Body of pancreas (tissue), 4 donors: ENCODE results near the gene SLC12A4. TPM values are rescaled to one million over a fixed set of nuclear protein-coding genes. Genes with fewer than 3 reads are reported as not detected.
"Not testable (repeated sequence)": the region's sequence is repeated elsewhere in the genome, so short reads cannot be mapped to it uniquely, and the experiment has no call there.

ENCODE experiments used
- ATAC-seq: fragments of 150-250 bp; one replicate; pipeline ENCODE4 v1.9.1; 2016
- DNase-seq, 4 donors: peaks; one replicate each; pipeline ENCODE4 v3.0.0-alpha.2; 2019
- H3K27ac ChIP-seq, 4 donors: fragments of 200-600 bp; sonication (generic); 1 replicate in 3 of 4; 2 replicates in 1 of 4; pipeline versions ENCODE4 v1.5.1 to v1.6.1; 2016 to 2019; ENCODE audit warnings: mild to moderate bottlenecking in 1 of 4, mixed read lengths in 1 of 4, moderate library complexity in 1 of 4
- H3K27me3 ChIP-seq, 2 donors: fragments of 200-600 bp; sonication (generic); one replicate each; pipeline ENCODE4 v1.6.0; 2016; ENCODE audit warnings: mild to moderate bottlenecking in 1 of 2
- H3K36me3 ChIP-seq, 2 donors: fragments of 200-600 bp; sonication (generic); replicated peaks in 1 of 2; 2 replicates each; pipeline ENCODE4 v1.5.1; 2016; ENCODE audit warnings: low read depth in 2 of 2; ENCODE audit not compliant: insufficient read depth in 1 of 2
- H3K4me1 ChIP-seq: fragments of 200-600 bp; sonication (generic); one replicate; pipeline ENCODE4 v1.6.0; 2016
- H3K4me3 ChIP-seq, 2 donors: fragments of 200-600 bp; sonication (generic); 1 replicate in 1 of 2; 2 replicates in 1 of 2; pipeline ENCODE4 v1.5.1; 2016 to 2019
- H3K9me3 ChIP-seq, 3 donors: fragments of 200-600 bp; sonication (generic); 1 replicate in 2 of 3; 2 replicates in 1 of 3; pipeline ENCODE4 v1.5.1; 2016
- CTCF ChIP-seq, 7 experiments: fragments of 450-650 bp in 4 of 7; fragments of 200-600 bp in 3 of 7; sonication (generic) in 3 of 7; IDR thresholded peaks; one replicate each; pipeline ENCODE4 v1.5.1; 2016 to 2019; ENCODE audit warnings: antibody characterized with exemption in 7 of 7
- POLR2A ChIP-seq, 3 donors: fragments of 450-650 bp; IDR thresholded peaks; one replicate each; pipeline ENCODE4 v1.6.1; 2016; ENCODE audit warnings: antibody characterized with exemption in 3 of 3, mild to moderate bottlenecking in 2 of 3
- WGBS, 2 donors: methylation state at CpG; one replicate each; pipeline ENCODE4 v1.1.5; 2017; 5-methylcytosine and 5-hydroxymethylcytosine counted together
- intact Hi-C: fragments of 100-400 bp; cut with DNase I; formaldehyde crosslinking; loops from one replicate; pipeline ENCODE4 v1.15.1; 2023
- total RNA-seq, 2 donors: library from RNA; depleted of rRNA; stranded (reverse); fragments of >200 nt; gene quantifications; one replicate each; pipeline ENCODE4 v1.1.0, GENCODE V29; 2016

Gene SLC12A4
- 10 to 100 TPM; 23.3 to 61.3 TPM for total RNA-seq

GRCh38 chr16:67968400-67969253 is at the start of gene SLC12A4:
TSS of gene SLC12A4 (minus strand) at chr16:67968637. CDS start at chr16:67968553, 84 bp downstream.
- Histone ChIP-seq H3K36me3 (no peaks in the 10 kb centered on the region), H3K27ac (peak within 1 kb of the TSS; percentile 80 to 89 (median 87)), H3K4me1 (peaks cover 35% of the 10 kb centered on the region), H3K27me3 (no peaks in the 10 kb centered on the region), H3K4me3 (peak within 1 kb of the TSS; percentile 71 to 73), H3K9me3 (no peaks in the 10 kb centered on the region)
- ATAC-seq (peak; percentile 89), DNase-seq (peak; percentile 81 to 87 (median 84))
- intact Hi-C loops: no loop called here
- peak in 1 of 7 experiments; percentile 21 for TF ChIP-seq CTCF (IDR thresholded peaks at IDR 0.05)
- TF ChIP-seq POLR2A (IDR thresholded peaks at IDR 0.05): peak; percentile 77 to 92 (median 80)
- WGBS, 2 donors: 1 to 2% methylated on average over 14 to 53 of the region's 78 CpGs

GRCh38 chr16:68015681-68016080 is 47.2 kb upstream of the SLC12A4 start, which contains the start of gene DPEP2NB:
TSS of gene DPEP2NB (minus strand) at chr16:68015911. CDS start at chr16:68015770, 141 bp downstream.
- no peak for TF ChIP-seq CTCF (IDR thresholded peaks at IDR 0.05)
- TF ChIP-seq POLR2A (IDR thresholded peaks at IDR 0.05): no peak
- H3K27ac ChIP-seq: no peak within 1 kb of the TSS
- DNase-seq (no peak), ATAC-seq (no peak)
- no peaks in the 10 kb centered on the region for H3K9me3 ChIP-seq
- intact Hi-C loops: no loop called here
- H3K4me1 ChIP-seq: no peaks in the 10 kb centered on the region
- H3K4me3 ChIP-seq: no peak within 1 kb of the TSS
- WGBS, 2 donors: 60 to 67% methylated on average over 3 to 5 of the region's 5 CpGs
- H3K27me3 ChIP-seq: no peaks in the 10 kb centered on the region
- H3K36me3 ChIP-seq: no peaks in the 10 kb centered on the region

GRCh38 chr16:68013440-68013839 is 45.0 kb upstream of the SLC12A4 start:
- ATAC-seq: no peak
- Histone ChIP-seq H3K4me3 (no peak overlapping the region), H3K27me3 (no peaks in the 10 kb centered on the region), H3K27ac (no peak overlapping the region), H3K4me1 (no peaks in the 10 kb centered on the region), H3K9me3 (no peaks in the 10 kb centered on the region), H3K36me3 (no peaks in the 10 kb centered on the region)
- WGBS, 2 donors: 42 to 44% methylated on average over 1 of the region's 1 CpG
- peak in 1 of 4 donors; percentile 10 for DNase-seq
- TF ChIP-seq CTCF (IDR thresholded peaks at IDR 0.05) (no peak), POLR2A (IDR thresholded peaks at IDR 0.05) (no peak)
- intact Hi-C loops: no loop called here

- not testable (repeated sequence) for H3K4me3 ChIP-seq
- 58 to 68% methylated on average over 4 of the region's 4 CpGs for WGBS, 2 donors
Observed at GRCh38 chr16:68009872-68010271, 41.4 kb upstream of the SLC12A4 start.

GRCh38 chr16:68009157-68009735 is 40.8 kb upstream of the SLC12A4 start:
- TF ChIP-seq POLR2A (IDR thresholded peaks at IDR 0.05) (no peak), CTCF (IDR thresholded peaks at IDR 0.05) (no peak)
- no peaks in the 10 kb centered on the region for H3K27me3 ChIP-seq
- no peaks in the 10 kb centered on the region for H3K36me3 ChIP-seq
- H3K4me1 ChIP-seq: no peaks in the 10 kb centered on the region
- no peak overlapping the region for H3K27ac ChIP-seq
- no peak for DNase-seq
- no peaks in the 10 kb centered on the region for H3K9me3 ChIP-seq
- intact Hi-C loops: no loop called here
- WGBS, 2 donors: 59 to 61% methylated on average over 7 to 9 of the region's 9 CpGs
- no peak for ATAC-seq
- H3K4me3 ChIP-seq: no peak overlapping the region

More at GRCh38 chr16:68009872-68010271, 41.4 kb upstream of the SLC12A4 start:
- H3K4me1 ChIP-seq, H3K9me3 ChIP-seq, H3K36me3 ChIP-seq, H3K27me3 ChIP-seq, intact Hi-C loops, ATAC-seq, H3K27ac ChIP-seq, DNase-seq: not testable (repeated sequence)
